Daoy (cell line): ENCODE measurements around the gene FMN1. TPM values are rescaled to one million over a fixed set of nuclear protein-coding genes. Genes with fewer than 3 reads are reported as not detected.

ENCODE experiments used
- DNase-seq: peaks from one replicate; pipeline ENCODE4 v3.0.0-alpha.2; 2015; ENCODE audit warnings: low read depth
- total RNA-seq: library from RNA; depleted of rRNA; stranded (reverse); fragments of >200 nt; shearing (Covaris generic); gene quantifications from 2 replicates; pipeline ENCODE4 v1.2.3, GENCODE V29; 2014

Gene FMN1
- total RNA-seq, 1 experiment from 2014 or later = 4.9 TPM

- DNase-seq = peak; percentile 87
These were observed 420.5 kb downstream of the FMN1 start for GRCh38 chr15:32774022-32774421.

DNA sequence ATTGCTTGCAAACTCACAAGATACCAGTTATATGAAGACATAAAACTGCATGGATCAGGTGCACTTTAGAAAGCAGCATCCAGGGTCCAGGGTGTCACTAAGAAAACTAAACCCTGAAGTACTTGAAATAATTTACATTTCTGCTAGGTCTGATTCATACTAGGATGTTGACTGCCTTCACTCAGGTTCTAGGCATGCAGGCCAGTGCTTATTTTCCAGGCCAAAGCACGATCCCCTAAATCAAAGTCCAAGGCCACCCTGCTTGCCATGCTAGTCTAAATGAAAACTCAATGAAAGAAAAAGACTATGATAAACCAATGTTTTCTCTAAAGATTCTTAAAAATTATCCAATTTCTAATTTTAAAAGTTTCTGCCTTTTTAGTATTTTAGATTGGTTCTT is 427.3 kb downstream of the FMN1 start:
- DNase-seq = no peak

- DNase-seq = no peak
These were observed 428.4 kb downstream of the FMN1 start for GRCh38 chr15:32766101-32766500.

- DNase-seq = no peak
These were observed 429.3 kb downstream of the FMN1 start for GRCh38 chr15:32765236-32765635.

GRCh38 chr15:32763295-32763694 is 431.2 kb downstream of the FMN1 start:
- DNase-seq = no peak

- no peak for DNase-seq
These were observed 437.1 kb downstream of the FMN1 start for GRCh38 chr15:32757426-32757825.

- no peak for DNase-seq
These were observed 443.5 kb downstream of the FMN1 start for GRCh38 chr15:32750979-32751378.

DNA sequence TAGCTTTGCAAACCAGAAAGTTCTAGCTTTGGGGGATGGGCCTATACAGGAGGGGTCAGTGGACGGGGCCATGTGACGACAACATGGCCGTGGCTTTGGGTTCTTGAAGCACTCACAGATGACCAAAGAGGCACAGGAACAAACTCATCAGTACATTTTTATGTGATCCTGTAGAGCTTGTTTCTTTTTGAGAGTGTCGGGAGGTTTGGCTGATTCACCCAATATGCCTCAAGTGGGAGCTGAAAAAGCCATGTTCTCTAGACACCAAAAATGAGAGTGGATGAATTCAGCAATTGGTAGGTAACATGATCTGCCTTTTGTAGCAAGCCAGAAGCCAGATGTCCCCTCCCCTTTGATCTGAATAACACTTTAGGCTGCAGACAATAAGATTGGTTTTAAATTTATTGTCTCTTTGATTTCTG is 446.6 kb downstream of the FMN1 start:
- DNase-seq = no peak

- DNase-seq = no peak
These were observed 448.2 kb downstream of the FMN1 start for GRCh38 chr15:32746116-32746857.

DNA sequence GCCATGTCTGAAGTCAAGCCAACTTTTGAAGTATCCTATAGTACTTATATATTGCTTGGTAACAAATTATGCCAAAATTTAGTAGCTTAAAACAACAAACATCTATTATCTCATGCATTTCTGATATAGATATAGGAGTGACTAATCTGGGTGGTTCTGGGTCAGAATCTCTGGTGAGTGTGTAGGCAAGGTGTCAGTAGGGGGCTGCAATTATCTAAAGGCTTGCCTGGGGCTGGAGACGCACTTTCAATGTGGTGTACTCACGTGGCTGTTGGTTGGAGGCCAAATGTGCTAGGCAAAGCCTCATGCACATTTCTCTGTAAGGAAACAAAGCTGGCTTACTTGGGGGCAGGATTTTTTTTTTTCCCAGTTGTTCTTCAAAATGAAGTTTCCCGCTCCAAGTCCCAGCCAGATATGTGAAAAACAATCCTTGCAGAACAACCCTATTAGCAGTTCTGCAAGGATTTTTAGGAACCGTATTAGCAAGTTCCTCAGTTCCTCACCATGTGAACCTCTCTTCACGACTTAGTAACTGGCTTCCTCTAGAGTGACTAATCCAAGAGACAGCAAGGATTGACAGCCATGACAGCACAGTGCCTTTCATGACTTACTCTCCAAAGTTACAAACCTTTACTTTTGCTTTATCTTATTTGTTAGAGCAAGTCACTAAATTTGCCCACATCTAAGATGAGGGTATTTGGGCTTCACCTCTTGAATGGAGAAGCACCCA is 450.9 kb downstream of the FMN1 start:
- DNase-seq = peak; percentile 91

DNA sequence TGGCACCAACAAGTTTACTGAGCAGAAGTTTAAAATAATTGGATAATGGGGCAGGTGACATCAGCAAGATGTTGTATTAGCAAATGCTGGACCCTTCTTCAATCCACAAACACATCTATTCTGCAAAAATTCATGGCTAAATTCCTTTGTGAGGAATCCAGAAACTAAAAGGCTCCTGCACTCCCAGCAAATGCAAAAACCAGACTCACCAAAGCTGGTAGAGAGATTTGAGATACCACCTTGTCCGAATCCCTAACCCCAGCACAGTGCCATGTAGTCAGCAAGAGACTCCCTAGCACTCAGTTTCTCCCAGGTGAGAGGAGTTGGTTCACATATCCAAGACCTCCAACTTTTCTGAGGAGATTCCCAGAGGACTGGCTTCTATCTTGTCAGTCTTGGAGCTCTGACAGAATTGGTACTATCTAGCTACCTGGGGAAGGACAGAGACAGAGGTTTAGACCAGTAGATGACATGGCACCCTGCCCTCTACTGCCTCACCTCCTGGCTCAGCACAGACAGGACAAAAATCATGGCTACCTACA is 454.9 kb downstream of the FMN1 start:
- no peak for DNase-seq

DNA sequence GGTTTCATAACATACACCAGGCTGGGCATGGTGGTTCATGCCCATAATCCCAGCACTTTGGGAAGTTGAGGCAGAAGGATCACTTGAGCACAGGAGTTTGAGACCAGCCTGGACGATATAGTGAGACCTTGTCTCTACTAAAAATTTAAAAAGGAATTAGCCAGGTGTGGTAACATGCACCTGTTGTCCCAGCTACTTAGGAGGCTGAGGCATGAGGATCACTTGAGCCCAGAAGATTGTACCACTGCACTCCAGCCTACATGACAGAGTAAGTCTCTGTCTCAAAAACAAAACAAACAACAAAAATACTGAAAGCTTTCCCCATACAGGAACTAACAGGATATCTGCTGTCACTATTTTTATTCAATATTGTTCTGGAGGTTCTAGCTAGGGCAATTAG is 455.8 kb downstream of the FMN1 start:
- DNase-seq = no peak

GRCh38 chr15:32737304-32737703 is 457.2 kb downstream of the FMN1 start:
- DNase-seq = no peak

GRCh38 chr15:32736701-32737061 is 457.8 kb downstream of the FMN1 start:
- DNase-seq = no peak

GRCh38 chr15:32735989-32736700 is 458.4 kb downstream of the FMN1 start:
- no peak for DNase-seq

GRCh38 chr15:32733281-32733680 is 461.2 kb downstream of the FMN1 start:
- DNase-seq = peak; percentile 16

GRCh38 chr15:32732574-32733157 is 461.8 kb downstream of the FMN1 start:
- no peak for DNase-seq

DNA sequence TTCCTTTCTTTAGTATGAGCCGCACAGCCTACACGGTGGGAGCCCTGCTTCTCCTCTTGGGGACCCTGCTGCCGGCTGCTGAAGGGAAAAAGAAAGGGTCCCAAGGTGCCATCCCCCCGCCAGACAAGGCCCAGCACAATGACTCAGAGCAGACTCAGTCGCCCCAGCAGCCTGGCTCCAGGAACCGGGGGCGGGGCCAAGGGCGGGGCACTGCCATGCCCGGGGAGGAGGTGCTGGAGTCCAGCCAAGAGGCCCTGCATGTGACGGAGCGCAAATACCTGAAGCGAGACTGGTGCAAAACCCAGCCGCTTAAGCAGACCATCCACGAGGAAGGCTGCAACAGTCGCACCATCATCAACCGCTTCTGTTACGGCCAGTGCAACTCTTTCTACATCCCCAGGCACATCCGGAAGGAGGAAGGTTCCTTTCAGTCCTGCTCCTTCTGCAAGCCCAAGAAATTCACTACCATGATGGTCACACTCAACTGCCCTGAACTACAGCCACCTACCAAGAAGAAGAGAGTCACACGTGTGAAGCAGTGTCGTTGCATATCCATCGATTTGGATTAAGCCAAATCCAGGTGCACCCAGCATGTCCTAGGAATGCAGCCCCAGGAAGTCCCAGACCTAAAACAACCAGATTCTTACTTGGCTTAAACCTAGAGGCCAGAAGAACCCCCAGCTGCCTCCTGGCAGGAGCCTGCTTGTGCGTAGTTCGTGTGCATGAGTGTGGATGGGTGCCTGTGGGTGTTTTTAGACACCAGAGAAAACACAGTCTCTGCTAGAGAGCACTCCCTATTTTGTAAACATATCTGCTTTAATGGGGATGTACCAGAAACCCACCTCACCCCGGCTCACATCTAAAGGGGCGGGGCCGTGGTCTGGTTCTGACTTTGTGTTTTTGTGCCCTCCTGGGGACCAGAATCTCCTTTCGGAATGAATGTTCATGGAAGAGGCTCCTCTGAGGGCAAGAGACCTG is 463.5 kb downstream of the FMN1 start:
- peak; percentile 41 for DNase-seq

DNA sequence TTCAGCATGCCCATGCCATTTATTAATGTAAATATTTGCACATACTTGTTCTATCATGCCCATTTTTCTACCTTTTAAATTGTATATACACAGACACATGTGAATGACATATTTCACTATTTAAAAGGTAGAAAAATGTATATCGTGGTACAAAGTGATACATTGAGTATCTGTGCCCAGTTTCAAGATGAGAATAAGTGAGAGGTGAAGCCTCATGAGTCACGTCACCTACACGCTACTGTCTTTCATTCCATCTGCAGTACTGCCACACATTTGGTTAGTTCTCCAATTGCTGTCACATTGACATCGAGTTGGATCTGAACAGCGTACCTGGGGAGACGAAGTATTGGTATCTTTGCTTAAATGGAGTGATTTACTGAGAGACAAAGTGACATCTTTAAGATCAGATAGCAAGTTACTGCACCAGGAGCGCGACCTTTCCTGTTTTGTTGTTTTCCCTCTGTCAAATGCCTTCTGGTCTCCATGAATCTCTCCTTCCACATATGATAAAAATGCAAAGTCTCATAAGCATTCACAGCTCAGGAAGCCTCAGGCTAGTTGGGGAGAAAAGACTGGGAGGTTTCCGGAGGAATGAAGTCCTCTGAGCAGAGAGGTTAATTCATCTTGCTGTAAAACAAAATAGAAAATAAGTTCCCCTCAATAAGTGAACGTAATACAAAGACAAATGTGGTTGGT is 464.7 kb downstream of the FMN1 start:
- no peak for DNase-seq
